HG03175 (cell line): ENCODE results near the gene ZFP91.

Source experiments
- ATAC-seq: cut with Tn5 transposase; IDR thresholded peaks from one replicate; pipeline ENCODE4 v1.9.1; 2021; ENCODE audit warnings: mild to moderate bottlenecking, moderate library complexity; ENCODE audit not compliant: unreplicated experiment

ZFP91 gene

GRCh38 chr11:58580311-58580710 is 1.4 kb downstream of the ZFP91 start:
- ATAC-seq = no peak

GRCh38 chr11:58582437-58582836 is 3.6 kb downstream of the ZFP91 start:
- no peak for ATAC-seq

GRCh38 chr11:58586998-58587397 is 8.1 kb downstream of the ZFP91 start:
- ATAC-seq = no peak

GRCh38 chr11:58591659-58592058 is 12.8 kb downstream of the ZFP91 start:
- no peak for ATAC-seq

GRCh38 chr11:58592760-58593472 is 14.1 kb downstream of the ZFP91 start:
- no peak for ATAC-seq

- ATAC-seq = no peak
Measured at GRCh38 chr11:58594826-58595225, 16.0 kb downstream of the ZFP91 start.

- no peak for ATAC-seq
Measured at GRCh38 chr11:58596621-58597020, 17.8 kb downstream of the ZFP91 start.

- no peak for ATAC-seq
Measured at GRCh38 chr11:58597486-58598144, 18.8 kb downstream of the ZFP91 start.

GRCh38 chr11:58600510-58600909 is 21.6 kb downstream of the ZFP91 start:
- no peak for ATAC-seq

- no peak for ATAC-seq
Measured at GRCh38 chr11:58606930-58607714, 28.3 kb downstream of the ZFP91 start.

- no peak for ATAC-seq
Measured at GRCh38 chr11:58608331-58608730, 29.5 kb downstream of the ZFP91 start.

GRCh38 chr11:58609723-58610122 is 30.9 kb downstream of the ZFP91 start:
- no peak for ATAC-seq

- no peak for ATAC-seq
Measured at GRCh38 chr11:58613228-58613627, 34.4 kb downstream of the ZFP91 start.

GRCh38 chr11:58615559-58615958 is 36.7 kb downstream of the ZFP91 start:
- no peak for ATAC-seq

GRCh38 chr11:58616594-58616993 is 37.7 kb downstream of the ZFP91 start:
- ATAC-seq = no peak

GRCh38 chr11:58617976-58618557 is 39.2 kb downstream of the ZFP91 start:
- no peak for ATAC-seq

GRCh38 chr11:58621586-58622262 is 42.9 kb downstream of the ZFP91 start:
- ATAC-seq = no peak

GRCh38 chr11:58622344-58622743 is 43.5 kb downstream of the ZFP91 start, which contains the start of gene CNTF:
TSS of gene CNTF (plus strand) at chr11:58622665. CDS start at chr11:58622753, 88 bp downstream.
- no peak for ATAC-seq

GRCh38 chr11:58625086-58625485 is 46.2 kb downstream of the ZFP91 start:
- no peak for ATAC-seq

- ATAC-seq = no peak
Measured at GRCh38 chr11:58625826-58626460, 47.1 kb downstream of the ZFP91 start.
